GM18873 (cell line): ENCODE measurements around the gene MPHOSPH6.
"Not testable (repeated sequence)": the region's sequence is repeated elsewhere in the genome, so short reads cannot be mapped to it uniquely, and the experiment has no call there.

Experiments
- ATAC-seq: cut with Tn5 transposase; IDR thresholded peaks from one replicate; pipeline ENCODE4 v1.9.1; 2021; ENCODE audit warnings: mild to moderate bottlenecking, moderate library complexity, moderate number of reproducible peaks; ENCODE audit not compliant: unreplicated experiment, low FRiP score

Gene MPHOSPH6

GRCh38 chr16:82176204-82176603 is 6.2 kb upstream of the MPHOSPH6 start:
- no peak for ATAC-seq

DNA sequence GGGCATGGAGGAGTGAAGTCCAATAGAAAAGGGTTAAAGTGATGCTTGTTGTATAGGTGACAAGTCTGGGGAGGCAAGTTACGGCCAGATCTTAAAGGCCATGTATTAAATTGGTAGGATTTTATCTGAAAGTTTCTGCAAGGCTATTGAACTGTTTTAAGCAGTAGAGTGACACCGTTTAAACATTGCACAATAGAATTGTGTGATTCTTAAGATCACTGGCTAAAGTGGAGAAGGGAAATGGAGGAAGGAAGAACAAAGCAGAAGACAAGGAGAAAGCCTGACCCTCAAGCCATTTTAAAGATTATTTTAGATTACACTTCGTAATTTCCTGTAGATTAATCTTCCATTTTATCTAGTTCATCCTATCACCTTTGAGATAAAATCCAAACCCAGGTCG is 5.6 kb upstream of the MPHOSPH6 start:
- no peak for ATAC-seq

DNA sequence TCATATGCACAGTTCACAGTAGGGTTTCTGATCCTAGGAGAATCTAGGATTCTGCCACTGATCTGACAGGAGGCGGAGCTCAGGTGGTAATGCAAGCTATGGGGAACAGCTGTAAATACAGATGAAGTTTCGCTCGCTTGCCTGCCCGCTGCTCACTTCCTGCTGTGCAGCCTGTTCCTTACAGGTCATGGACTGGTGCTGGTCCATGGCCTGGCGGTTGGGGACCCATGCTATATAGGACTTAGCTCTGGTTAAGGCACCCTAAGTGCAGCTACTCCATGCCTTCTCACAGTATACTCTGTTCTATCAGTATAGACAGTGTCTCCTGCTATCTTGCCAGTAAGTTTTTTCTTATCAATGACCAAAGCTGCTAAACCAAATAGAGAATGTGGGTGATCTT is 2.4 kb downstream of the MPHOSPH6 start:
- ATAC-seq, result no peak

DNA sequence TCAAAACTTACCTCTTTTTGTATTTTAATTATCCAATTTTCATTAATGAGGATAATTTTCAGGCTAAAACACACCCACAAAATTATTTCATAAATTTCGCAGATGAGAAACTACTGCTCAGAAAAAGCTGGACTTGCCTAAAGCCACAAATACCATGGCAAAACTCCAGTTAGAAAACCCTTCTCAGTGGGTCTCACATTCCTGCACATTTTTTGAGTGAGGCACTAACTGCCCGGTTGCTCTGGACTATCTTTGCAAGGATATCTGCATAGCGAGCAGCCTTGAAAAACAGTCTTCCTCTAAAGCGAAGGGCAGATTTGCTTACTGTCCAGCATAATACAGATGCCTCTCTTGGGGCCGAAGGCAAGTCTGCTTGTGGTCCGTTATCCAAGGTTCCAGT is 9.8 kb downstream of the MPHOSPH6 start:
- ATAC-seq, result no peak

DNA sequence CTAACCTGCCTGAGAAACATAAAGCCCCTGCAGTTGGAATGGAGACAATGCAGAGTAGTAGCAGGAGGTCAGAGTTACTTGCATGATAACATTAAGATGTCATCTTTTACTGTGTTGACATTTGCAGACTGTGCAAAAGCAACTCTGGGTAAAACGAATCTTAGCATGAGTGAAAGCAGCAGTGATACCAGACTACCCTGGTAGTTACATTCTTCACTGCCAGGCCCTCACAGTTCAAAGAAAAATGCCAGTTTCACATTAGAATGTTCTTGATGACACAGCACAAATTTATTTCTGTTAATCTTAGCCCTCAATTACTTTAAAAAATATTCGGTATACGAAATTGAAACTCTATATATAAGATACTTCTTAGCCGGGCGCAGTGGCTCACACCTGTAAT is 12.2 kb downstream of the MPHOSPH6 start:
- ATAC-seq, result no peak

DNA sequence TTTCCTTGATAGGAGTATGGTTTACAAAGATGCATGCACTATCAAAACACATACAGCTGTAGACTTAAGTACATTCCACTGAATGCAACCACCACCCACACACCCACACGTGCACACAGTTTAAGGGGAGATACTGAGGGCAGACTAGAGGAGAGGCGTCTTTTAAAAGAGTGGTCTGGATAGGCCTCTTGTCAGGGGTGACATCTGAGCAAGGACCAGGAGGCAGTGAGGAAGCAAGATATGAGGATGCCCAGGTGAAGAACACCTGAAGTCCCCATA is 12.6 kb downstream of the MPHOSPH6 start:
- ATAC-seq, result no peak

- no peak for ATAC-seq
Observed at GRCh38 chr16:82156761-82157533, 13.1 kb downstream of the MPHOSPH6 start.

DNA sequence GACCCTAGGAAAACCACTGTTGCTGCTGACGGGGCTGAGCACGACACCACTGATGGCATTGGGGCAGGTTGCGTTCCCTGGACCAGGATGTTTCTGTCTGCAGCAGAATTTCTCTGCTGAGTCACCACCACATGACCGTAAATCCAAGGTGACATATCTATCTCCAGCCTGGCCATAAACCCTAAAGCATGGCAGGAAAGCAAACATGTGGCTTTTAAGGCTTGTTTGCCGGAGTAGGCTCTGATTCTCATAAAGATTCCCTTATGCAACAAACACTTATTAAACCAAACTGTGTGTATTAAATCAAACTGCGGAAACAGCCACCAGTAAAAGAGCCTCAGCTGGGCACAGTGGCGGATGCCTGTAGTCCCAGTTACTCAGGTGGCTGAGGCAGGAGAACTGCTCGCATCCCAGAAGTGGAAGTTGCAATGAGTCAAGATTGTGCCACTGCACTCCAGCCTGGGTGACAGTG is 17.3 kb downstream of the MPHOSPH6 start:
- no peak for ATAC-seq

DNA sequence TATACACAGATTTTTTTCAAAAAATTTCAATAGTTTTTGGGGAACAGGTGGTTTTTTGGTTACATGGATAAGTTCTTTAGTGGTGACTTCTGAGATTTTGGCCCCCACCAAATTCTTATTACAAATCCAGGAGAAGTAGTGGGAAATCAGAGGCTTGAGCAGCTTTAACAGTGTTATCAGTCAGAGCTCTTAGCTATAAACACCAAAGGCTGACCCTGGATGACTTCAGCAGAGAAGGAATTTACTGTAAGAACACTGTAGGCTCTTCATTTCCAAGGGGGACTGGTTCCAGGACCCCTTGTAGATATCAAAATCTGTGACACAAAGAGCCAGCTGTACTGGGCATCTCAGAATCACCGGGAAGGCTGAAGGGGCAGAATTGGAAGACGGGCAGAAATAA is 17.8 kb downstream of the MPHOSPH6 start:
- ATAC-seq, result no peak

GRCh38 chr16:82150549-82150948 is 19.5 kb downstream of the MPHOSPH6 start:
- no peak for ATAC-seq

GRCh38 chr16:82149536-82149935 is 20.5 kb downstream of the MPHOSPH6 start:
- no peak for ATAC-seq

DNA sequence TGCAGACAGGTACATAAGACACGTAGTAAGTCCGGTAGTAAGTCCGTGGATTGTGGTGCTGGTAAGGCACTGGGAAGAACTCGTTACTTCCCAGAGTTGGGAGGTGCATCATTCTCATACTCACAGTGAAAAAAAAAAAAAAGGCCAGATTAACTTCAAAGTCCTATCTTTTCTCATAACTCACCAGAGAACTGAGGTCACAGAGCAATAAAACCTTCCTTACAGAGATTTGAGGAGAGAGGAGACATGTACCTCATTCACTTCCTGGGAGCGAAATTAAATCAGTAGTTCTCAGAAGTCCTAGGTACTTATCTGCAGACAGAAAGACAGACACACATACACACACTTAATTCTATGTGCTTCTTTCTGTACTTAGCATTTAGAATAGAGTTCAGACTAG is 22.5 kb downstream of the MPHOSPH6 start:
- ATAC-seq, result no peak

DNA sequence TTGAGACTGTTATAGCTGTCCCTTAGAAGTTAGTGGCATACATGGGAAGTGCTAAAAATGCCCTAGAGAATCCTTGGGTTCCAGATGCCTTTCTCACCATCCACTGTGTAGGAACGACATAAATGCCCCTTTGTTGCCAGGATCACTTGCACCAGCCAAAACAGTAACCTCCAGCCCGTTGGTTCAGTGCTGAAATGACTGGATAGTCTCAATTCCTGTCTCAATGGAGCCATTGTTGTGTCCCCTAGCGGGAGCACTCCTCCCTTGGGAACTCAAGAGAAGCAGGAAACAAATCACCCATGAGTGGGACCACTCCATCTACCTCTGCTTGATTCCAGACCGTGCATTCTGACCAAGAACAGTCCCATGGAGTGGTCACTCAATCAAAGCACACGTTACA is 23.1 kb downstream of the MPHOSPH6 start:
- ATAC-seq, result no peak

- no peak for ATAC-seq
Observed at GRCh38 chr16:82146556-82146955, 23.5 kb downstream of the MPHOSPH6 start.

- not testable (repeated sequence) for ATAC-seq
Observed at GRCh38 chr16:82139286-82139571, 30.8 kb downstream of the MPHOSPH6 start.

DNA sequence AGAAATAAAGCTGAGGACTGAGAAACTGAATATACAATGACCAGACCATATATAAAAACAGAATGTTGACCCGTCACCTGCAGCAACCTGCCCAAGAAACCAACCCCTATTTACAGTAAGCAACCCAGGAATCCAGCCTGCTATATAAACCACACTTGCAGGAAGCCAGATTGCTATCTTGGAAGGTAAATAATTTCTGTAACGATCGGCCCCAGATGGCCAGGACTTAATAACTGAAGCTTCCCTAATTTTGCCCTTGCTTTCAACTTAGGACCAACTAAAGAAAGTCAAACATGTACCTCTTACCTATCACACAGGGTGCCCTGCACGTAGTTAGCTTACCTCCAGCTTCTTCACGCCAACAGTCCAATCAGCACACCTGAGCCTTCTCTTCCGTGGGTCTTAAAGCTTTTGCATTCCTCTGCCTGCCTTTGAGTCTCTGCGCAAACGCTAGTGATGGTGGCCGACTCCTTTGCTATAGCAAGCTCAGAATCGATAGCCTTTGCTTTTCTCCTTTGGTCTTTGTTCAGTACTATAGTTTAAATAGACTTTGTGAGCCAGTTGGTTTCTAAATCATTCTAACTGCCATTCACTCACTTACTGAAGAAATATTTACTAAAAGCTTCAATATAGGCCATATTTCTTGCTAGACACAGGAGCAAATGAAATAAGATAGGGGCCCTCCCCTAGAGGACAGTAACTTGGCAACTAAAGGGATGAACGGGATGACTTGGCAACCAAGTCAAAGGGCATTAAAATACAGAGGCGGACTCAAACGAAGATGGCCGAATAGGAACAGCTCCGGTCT is 31.3 kb downstream of the MPHOSPH6 start:
- ATAC-seq, result no peak

GRCh38 chr16:82137822-82138167 is 32.2 kb downstream of the MPHOSPH6 start:
- ATAC-seq, result no peak

DNA sequence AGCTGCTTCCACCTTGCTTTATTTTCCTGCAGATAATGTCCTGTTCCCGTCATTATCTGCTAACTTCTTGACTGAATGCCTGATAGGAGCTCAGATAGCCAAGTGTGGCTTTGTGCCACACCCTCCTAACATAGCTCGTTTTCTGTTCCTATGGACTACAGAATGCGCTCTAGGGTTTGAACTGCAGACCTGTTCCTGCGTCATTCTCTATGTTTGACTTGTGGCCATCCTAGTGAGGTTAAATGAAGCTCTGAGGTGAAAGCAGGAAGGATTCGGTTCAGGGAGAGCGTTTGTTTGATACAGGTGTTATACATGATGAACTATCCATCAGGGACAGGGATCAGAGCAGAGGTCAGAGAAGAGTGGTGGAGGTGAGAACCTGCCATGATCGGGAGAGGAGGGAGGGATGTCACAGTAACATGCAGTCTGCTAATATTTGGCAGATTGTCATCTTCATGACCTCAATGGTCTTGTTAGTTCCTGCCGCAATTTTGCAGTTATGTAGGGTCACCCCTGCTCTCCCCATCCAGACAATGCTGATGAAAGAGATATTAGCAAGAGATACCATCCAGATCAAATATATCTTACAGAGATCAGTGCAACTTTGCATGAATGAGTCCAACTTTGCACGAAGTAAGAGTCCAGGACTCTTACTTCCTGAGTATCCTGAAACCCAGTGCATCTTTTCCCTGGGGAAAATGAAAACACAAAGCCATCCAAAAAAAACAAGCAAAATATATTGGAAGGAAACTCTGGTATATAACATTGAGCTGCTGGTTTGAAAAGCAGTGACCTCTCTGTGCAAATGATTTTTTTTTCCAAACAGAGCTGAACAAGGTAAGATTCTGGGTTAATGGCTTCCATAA is 32.8 kb downstream of the MPHOSPH6 start:
- no peak for ATAC-seq

DNA sequence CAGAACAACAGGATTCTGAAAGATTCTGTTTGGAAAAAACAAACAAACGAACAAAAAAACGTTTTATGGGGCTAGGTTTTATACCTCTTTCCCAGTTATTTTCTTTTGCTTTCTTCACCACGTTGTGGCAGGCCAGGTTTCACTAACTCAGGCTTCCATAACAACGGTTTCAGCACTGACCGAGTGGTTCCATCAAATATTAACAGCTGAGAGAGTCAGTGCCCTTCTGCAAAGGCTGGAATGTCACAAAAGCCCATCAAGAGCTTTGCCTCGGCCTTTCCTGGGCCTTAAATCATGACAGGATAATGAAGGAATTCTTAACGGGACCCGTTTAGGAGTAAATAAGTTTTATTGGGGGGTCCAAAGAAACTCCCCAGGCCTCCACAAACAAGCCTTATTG is 34.2 kb downstream of the MPHOSPH6 start:
- ATAC-seq, result no peak

GRCh38 chr16:82134846-82135245 is 35.2 kb downstream of the MPHOSPH6 start:
- ATAC-seq, result no peak

- no peak for ATAC-seq
Observed at GRCh38 chr16:82133798-82134197, 36.2 kb downstream of the MPHOSPH6 start.
